Measurements from ENCODE around the gene ANAPC13. TPM values are rescaled to one million over a fixed set of nuclear protein-coding genes. Genes with fewer than 3 reads are reported as not detected.

Gene ANAPC13
- total and polyA plus RNA-seq, 10 of the 15 experiments (the other 5 are each of a cell fraction or from before 2014, with no cell fraction given), result 34.9 to 139 (median 83.0) TPM

DNA sequence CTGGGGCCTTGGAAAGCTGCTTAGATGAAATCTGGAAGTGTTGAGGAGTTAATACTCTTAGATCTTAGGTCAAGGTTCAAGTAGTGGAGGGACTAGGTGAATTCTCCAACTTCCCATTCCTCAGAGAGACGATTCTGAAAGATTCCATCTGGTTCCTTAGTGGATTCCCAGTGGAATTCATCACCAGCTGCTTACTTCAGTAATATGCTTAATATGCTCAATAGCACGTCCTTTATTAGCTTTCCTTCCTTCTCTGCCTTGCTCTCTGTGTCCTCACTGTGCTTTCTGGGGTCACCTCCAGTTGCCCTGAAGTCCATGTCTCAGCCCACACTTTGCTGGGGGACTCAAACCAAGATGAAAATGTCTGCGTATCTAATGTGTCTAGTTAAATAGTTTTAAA is 31.1 kb upstream of the ANAPC13 start:
- H3K79me2 ChIP-seq (ENCODE audit: control insufficient read depth, insufficient read depth, low read length), result no peaks in the 10 kb centered on the region

More for the DNA sequence above, 31.1 kb upstream of the ANAPC13 start:
- H2AFZ ChIP-seq (ENCODE audit: control insufficient read depth, low read depth, low read length), result no peak overlapping the region
- H3K9me3 ChIP-seq (replicated peaks; ENCODE audit: control insufficient read depth, insufficient read depth, low read length), result no peaks in the 10 kb centered on the region; the same call in 1 of the 3 replicates
- no peak overlapping the region for H3K27ac ChIP-seq (ENCODE audit: control insufficient read depth, insufficient read depth)
- H3K9ac ChIP-seq (ENCODE audit: control insufficient read depth, insufficient read depth, low read length), result no peak overlapping the region
- ChIA-PET CTCF (no interaction called here), SMC1A (ENCODE audit: uncharacterized antibody, unreplicated experiment) (no interaction called here), RAD21 (ENCODE audit: unreplicated experiment) (no interaction called here), POLR2A (no interaction called here)
- FAIRE-seq, result no peak
- no peaks in the 10 kb centered on the region for H3K4me1 ChIP-seq (ENCODE audit: control insufficient read depth, insufficient read depth, low read length)
- WGBS (ENCODE audit: insufficient coverage, insufficient replicate concordance, low lambda C conversion rate, missing lambda C conversion rate), result 99% methylated on average over 3 of the region's 3 CpGs
- in situ Hi-C loops (cut with MboI) (no loop called here), intact Hi-C loops (cut with micrococcal nuclease; ENCODE audit: unreplicated experiment) (no loop called here)
- no peaks in the 10 kb centered on the region; a peak in 2 of 4 replicates for H3K36me3 ChIP-seq (ENCODE audit: control insufficient read depth in 2 of 2, insufficient read depth in 2 of 2, low read length in 1 of 2)
- BruUV-seq (replicated peaks), result no TSS peak
- H3K4me2 ChIP-seq (ENCODE audit: control insufficient read depth, insufficient read depth), result no peak overlapping the region
- ATAC-seq, result no peak
- H3K4me3 ChIP-seq, result no peak overlapping the region
- H3K27me3 ChIP-seq (replicated peaks in 1 of 2; ENCODE audit: control insufficient read depth in 2 of 2, insufficient read depth in 2 of 2, low read length in 1 of 2), result no peaks in the 10 kb centered on the region
- TF ChIP-seq SIN3A (IDR thresholded peaks at IDR 0.05; ENCODE audit: low read depth, low read length), result no peak
- TF ChIP-seq YY1 (IDR thresholded peaks at IDR 0.05; ENCODE audit: low read depth, low read length), result no peak
- TF ChIP-seq JUNB (IDR thresholded peaks at IDR 0.05), result no peak
- no peak for TF ChIP-seq BCL11A (IDR thresholded peaks at IDR 0.05; ENCODE audit: low read depth, low read length)
- no peak for TF ChIP-seq SREBF2 (IDR thresholded peaks at IDR 0.05; ENCODE audit: low read length)
- TF ChIP-seq, protein P1, sequence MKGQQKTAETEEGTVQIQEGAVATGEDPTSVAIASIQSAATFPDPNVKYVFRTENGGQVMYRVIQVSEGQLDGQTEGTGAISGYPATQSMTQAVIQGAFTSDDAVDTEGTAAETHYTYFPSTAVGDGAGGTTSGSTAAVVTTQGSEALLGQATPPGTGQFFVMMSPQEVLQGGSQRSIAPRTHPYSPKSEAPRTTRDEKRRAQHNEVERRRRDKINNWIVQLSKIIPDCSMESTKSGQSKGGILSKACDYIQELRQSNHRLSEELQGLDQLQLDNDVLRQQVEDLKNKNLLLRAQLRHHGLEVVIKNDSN (IDR thresholded peaks at IDR 0.05; ENCODE audit: borderline replicate concordance, extremely low read length, insufficient read depth, low read depth, low read length), result no peak
- no peak for TF ChIP-seq RBBP5 (conservative IDR thresholded peaks at IDR 0.05)
- no peak for TF ChIP-seq EZH2 (IDR thresholded peaks at IDR 0.05; ENCODE audit: borderline replicate concordance, control insufficient read depth, low read depth, low read length)
- TF ChIP-seq, protein P2, sequence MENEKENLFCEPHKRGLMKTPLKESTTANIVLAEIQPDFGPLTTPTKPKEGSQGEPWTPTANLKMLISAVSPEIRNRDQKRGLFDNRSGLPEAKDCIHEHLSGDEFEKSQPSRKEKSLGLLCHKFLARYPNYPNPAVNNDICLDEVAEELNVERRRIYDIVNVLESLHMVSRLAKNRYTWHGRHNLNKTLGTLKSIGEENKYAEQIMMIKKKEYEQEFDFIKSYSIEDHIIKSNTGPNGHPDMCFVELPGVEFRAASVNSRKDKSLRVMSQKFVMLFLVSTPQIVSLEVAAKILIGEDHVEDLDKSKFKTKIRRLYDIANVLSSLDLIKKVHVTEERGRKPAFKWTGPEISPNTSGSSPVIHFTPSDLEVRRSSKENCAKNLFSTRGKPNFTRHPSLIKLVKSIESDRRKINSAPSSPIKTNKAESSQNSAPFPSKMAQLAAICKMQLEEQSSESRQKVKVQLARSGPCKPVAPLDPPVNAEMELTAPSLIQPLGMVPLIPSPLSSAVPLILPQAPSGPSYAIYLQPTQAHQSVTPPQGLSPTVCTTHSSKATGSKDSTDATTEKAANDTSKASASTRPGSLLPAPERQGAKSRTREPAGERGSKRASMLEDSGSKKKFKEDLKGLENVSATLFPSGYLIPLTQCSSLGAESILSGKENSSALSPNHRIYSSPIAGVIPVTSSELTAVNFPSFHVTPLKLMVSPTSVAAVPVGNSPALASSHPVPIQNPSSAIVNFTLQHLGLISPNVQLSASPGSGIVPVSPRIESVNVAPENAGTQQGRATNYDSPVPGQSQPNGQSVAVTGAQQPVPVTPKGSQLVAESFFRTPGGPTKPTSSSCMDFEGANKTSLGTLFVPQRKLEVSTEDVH (IDR thresholded peaks at IDR 0.05; ENCODE audit: low read depth, partially characterized antibody), result no peak
- no peak for TF ChIP-seq PAX8 (IDR thresholded peaks at IDR 0.05)
- TF ChIP-seq CHD1 (IDR thresholded peaks at IDR 0.05; ENCODE audit: low read depth, low read length), result no peak
- no peak for TF ChIP-seq FOXM1 (IDR thresholded peaks at IDR 0.05; ENCODE audit: low read depth, low read length)
- TF ChIP-seq ZNF207 (IDR thresholded peaks at IDR 0.05; ENCODE audit: borderline replicate concordance), result no peak
- no peak for TF ChIP-seq SUPT20H (IDR thresholded peaks at IDR 0.05; ENCODE audit: borderline replicate concordance, control insufficient read depth, low read depth, low read length)
- H4K20me1 ChIP-seq (ENCODE audit: control insufficient read depth, insufficient read depth), result no peaks in the 10 kb centered on the region
- no peak for DNase-seq (ENCODE audit: low read depth, low spot score)
